Measurements from ENCODE around the gene MRPS35.

MRPS35 gene

DNA sequence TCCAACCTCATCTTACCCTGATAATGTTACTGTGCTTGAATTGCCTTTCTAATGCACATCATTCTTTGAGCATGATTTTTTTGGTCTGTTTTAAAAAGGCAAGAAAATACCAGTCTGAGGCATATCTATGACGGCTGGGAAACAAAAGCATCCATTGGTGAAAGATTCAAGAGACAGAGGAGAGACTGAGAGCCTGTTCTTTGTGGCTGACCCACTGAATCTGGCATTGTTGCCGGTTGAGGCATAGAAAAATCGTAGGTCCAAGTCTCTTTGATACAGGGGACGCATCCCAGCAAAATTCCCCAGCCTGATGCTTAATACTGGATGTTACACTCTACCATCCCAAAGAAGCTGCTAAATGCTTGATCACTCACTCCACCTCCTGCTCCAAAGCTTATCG lies 66.5 kb downstream of the MRPS35 start:
- DNase-seq, result no peak

DNA sequence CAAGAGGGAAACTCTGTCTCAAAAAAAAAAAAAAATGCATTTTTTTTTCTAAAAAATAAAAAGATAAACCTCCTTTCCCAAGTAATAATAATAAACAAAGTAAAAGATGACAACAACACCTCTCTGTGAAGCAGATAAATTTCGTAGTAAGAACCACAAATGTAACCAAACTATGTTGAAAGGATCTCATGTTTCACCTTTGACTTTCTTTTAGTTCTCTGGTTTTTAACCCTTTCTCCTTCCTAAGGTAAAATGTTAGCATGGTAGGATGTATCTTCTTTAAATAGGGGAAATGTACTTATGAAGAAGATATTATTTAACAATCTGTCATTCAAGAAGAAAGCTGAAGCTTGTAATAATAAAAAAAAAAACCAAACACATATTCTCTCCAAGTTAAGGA lies 67.6 kb downstream of the MRPS35 start:
- no peak for DNase-seq

DNA sequence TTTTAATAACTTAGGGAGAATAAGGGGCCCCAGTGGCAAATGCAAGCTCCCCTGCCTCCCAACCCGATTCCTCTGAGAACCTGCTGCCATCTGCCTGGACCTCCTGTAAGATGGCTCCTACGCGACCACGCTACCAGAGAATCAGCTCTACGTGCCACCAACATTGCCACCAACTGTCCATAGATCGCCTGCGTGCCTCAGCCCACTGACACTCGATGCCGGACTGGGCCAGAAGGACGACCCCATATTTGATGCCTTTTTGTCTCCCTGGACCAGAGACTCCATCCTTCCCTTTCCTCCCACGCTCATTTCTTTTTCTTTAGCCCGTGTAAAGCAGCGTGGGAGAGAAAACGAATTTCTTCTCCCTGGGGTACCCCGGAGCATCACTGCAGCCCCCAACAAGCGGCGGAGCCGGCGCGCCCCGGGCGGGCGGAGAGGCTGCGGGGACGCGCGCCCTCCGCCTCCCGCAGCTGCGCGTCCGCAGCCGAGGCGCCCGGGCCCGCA lies 68.8 kb downstream of the MRPS35 start:
- no peak for DNase-seq

DNA sequence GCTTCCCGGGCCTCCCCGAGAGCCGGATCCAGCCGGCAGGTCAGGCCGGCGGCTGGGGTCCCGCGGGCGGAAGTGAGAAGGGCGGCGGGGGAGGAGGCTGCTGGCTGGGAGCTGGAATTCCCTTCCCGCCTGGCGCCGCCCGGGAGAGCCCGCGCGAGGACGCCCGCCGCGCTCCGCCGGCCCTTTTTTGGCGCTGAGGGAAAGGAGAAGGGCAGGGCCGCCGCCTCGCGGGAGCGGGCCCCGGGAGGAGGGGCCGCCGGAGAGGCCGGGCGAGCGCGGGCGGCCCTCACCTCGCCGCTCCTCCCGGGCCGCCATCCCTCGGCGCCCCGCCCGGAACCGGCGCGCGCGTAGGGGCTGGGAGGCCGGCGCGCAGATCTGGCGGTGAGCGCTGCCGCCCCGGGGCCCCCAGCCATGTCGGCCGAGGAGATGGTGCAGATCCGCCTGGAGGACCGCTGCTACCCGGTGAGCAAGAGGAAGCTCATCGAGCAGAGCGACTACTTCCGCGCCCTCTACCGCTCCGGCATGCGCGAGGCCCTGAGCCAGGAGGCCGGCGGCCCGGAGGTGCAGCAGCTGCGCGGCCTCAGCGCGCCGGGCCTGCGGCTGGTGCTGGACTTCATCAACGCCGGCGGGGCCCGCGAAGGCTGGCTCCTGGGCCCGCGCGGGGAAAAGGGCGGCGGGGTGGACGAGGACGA lies 69.4 kb downstream of the MRPS35 start, which contains the start of the genes KLHL42 and MANSC4:
TSS of gene KLHL42 (plus strand) at position 314 of the 692 bp plus-strand sequence. CDS start at position 412, 98 bp downstream.
TSS of gene MANSC4 (minus strand) at position 317 of the 692 bp plus-strand sequence. CDS start 8,960 bp downstream, outside the sequence.
- DNase-seq, result peak; percentile 31

DNA sequence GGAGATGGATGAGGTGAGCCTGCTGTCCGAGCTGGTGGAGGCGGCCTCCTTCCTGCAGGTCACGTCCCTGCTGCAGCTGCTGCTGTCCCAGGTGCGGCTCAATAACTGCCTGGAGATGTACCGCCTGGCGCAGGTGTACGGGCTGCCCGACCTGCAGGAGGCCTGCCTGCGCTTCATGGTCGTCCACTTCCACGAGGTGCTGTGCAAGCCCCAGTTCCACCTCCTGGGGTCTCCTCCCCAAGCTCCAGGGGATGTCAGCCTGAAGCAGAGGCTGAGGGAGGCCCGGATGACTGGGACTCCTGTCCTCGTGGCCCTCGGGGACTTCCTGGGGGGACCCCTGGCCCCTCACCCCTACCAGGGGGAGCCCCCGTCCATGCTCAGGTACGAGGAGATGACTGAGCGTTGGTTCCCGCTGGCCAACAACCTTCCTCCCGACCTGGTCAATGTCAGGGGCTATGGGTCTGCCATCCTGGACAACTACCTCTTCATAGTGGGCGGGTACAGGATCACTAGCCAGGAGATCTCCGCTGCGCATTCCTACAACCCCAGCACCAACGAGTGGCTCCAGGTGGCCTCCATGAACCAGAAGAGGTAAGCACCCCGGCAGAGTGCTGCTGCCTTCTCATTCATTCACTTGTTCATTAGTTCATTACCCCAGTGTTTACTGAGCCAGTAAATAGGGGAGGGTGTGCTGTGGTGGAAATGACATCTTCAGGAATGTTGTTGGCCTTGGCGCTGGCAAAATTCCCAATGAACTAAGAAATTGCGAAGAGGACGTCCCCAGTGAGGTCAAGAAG lies 70.2 kb downstream of the MRPS35 start:
- DNase-seq, result peak; percentile 11

DNA sequence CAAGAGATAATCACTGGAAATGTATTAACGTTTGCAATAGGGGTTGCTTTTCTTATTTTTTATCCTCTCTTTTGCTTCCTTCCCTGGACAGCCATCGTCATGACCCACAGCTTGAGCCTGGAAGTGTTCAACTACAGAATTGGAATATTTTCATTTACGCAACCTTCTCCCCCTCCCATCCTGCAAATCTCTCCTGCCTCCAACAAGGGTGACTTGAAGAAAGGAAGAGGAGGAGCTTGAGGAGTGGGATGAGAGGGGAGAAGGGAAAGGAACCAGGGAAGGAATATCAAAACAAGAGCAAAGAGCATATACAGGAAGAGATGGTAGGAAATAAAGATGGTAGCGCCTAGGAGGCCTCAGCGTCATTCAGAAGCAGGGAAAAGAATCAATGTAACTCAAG lies 71.0 kb downstream of the MRPS35 start:
- no peak for DNase-seq

DNA sequence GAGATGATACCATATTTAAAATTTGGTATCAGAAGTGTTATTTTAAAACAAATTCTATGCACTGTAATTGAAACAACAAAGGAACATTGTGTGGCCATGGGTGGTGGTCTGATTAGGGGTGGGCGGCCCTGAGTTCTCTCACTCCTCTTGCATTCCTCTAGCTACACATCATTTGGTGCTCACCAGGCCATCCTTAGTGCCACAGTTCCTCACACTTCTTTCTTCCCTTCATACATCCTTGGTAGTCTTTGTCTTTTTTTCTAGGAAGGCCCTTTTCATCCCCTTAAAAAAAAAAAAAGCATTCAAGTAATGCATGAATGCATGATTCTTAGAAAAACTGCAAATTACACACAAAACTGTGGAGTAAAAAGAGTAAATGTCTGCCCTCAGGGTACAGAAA lies 71.8 kb downstream of the MRPS35 start:
- DNase-seq, result no peak

DNA sequence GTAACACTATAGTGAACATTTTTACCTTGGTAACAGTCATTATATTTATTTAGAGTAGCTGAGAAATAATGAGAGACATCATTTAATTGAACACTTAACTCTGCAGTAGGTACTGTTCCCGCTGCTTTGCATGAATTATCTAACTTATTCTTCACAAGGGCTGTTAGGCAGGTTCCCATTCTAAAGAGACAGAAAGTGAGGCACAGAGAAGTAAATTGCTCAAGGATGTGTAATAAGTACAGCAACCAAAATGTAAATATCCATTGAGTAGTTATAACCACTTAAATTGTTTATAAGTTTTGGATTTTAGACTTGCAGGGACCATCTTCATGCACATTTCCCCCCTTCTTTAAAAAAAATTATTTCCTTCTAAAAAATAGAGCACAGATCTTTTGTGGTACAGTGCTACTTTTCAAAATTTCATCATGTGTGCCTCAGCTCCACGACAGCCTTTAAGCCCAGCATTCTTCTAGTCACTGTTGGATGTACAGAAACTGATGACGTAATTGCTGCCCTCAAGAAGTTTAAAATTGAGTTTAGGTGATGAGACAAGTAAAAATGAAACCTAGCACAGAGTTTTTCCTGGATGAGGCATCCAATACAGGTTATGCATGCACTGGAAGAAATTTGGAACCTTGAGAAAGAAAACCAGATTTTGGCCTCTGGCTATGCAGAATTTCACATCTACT lies 75.4 kb downstream of the MRPS35 start:
- peak; percentile 40 for DNase-seq

DNA sequence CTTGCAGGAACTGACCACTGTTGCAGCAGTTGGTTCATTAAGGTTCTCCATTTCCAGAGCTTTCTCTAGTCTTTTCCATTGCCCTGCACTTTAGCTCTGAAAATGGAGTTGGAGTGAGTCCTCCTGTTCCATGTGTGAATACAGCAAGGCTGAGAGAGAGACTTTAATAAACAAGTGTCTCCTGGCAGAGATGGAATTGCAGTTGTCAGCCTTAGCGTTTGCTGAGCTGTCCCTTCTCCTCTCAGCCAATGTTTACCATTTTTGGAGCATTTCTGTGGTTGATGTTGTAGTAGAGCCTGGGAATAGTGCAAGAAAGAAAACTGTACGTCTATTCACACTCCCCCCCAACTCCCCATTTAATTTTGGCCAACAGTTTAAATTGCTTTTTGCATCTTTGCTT lies 76.9 kb downstream of the MRPS35 start:
- no peak for DNase-seq

DNA sequence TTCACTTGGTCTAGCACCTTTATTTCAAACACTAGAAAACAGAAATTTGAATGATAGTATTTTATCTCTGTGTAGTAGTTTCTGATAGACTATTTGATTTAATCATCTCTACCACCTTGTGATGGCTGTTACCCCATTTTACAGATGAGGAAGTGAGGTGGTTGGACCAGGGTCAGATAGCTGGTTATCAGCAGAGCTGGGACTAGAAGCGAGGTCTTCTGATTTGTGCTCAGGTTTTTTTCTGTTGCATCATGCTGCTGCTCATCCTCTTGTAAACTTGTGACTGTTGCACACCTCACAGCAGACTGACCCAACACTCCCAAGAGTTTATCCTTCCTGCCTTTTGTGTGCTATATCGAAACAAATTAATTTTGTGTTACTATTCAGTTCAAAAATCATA lies 79.5 kb downstream of the MRPS35 start:
- no peak for DNase-seq

DNA sequence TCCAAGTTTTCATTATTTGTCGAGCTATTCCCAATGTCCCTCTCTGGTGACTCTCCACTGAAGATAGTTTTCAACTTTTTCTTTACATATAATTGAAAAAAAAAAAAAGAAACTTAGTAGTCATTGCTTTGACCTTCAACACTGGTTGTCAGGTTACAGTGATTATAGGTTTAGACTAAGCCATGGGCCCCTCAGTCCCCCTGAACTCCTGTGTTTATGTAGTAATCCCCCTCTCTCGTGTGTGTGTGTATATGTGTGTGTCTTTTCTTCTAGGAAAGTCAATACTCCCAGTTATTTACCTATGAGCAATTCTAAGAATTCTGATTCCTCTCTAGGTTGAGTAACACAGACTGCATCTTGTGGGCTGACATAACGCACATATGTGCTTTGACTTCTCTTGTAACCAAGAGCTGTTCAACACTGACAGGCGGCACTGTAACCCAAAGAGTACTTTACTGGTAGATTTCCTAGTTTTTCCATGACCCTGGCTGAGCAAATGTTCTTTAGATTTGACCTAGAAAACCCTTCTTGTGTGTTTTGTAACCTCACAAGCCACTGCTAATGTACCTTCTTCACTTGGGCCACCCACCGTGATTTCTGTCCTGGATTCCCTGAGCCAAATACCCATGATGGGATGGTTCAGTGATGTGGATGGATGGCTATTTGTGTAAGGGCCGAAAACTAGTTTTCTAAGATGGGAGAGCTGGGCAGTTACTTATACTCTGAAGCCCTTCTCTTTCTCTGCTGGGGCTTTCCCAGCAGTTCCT lies 84.4 kb downstream of the MRPS35 start:
- no peak for DNase-seq

DNA sequence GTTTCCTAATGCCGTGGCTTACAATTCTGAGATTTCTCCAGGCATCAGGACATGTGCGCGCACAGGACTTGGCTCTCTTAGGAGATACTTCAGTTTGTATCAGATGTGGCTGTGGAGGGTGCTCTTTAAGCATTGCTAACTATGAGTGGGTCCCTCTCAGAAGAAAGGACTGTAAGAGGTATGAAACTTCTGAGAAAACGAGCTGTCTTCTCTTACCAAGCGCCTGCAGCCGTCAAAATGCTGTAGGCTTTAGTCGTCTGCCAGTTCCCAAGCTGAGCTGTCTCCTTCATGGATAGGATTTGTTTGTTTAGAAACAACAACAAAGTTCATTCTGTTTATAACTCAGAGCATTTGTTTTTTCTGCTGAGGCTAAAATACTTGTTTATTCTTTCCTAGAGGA lies 85.5 kb downstream of the MRPS35 start:
- no peak for DNase-seq

DNA sequence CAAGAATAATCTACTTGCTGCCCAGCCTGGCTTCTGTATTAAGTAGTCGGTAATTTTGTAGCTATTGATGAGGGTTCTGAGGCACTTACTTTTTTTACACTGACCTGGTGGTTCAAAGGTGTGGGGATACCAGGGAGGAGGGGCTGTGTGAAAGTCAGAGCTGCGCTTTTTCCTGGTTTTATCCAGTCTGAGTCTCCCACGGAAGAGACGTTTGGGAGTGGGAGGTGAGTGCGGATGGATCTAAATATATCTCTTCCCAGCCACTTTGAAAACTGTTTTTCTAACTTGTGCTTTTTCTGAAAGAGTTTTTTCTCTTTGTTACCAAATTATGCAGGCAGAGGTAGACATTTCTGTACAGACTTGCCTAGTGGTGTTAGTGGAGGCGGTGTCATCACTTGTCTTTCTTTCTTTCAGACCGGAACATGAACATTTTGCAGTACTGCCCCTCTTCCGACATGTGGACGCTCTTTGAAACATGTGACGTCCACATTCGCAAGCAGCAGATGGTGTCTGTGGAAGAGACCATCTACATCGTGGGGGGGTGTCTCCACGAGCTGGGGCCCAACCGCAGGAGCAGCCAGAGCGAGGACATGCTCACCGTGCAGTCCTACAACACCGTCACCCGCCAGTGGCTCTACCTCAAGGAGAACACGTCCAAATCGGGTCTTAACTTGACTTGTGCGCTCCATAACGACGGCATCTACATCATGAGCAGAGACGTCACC lies 86.8 kb downstream of the MRPS35 start:
- no peak for DNase-seq

DNA sequence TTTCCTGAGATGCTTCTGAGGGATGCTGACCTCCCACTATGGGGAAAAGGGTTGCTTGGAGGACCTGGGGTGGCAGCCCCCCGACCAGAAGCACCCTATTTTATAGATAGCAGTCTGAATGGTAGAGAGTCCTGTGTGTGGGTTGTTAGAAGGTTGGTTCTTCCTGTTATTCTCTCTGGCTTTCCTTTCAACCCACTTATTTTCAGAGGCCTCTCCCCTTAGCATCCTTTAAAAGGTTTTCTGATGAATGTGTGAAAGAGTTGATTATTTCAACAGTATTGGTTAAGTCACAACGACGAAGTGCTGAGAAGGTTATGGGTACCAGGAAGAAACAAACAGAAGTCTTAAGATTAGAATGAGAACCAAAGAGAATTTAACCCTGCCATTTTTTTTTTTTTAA lies 90.2 kb downstream of the MRPS35 start:
- DNase-seq, result no peak

DNA sequence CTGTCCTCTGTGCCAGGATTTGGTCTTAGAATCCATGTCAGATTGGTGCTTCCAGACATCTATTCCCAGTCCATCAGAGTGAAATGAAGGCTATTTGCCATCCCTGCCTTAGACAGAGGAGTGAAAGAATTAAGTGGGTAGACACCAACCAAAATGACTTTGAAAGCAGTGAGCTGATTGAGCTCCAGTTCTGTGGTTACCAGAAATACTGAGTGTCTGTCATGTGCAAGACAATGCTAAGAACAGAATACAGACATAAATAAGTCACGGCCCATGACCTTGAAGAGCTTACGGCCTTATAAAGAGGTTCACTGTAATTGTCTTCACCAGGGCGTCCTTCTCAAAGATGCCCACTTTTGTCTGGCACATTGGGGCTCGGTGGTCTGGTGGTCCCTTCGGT lies 91.0 kb downstream of the MRPS35 start:
- DNase-seq, result no peak

DNA sequence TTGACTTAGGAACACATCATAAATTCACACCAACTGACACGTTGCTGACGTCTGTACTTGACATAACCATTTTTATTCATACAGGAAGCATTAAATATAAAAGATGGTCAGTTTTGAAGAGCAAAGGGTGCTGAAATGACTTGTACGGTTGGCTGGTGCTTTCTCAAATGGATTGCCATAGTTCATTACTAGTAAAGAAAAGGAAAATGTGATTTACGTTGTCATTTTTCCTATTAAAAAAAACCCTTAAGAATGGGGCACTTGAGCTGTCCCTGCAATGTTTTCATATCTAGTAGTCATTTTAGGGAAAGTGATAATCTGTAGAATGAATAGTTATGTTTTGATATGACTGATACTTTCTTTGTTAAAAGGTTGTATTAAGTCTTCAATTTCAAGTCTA lies 91.9 kb downstream of the MRPS35 start:
- DNase-seq, result no peak

DNA sequence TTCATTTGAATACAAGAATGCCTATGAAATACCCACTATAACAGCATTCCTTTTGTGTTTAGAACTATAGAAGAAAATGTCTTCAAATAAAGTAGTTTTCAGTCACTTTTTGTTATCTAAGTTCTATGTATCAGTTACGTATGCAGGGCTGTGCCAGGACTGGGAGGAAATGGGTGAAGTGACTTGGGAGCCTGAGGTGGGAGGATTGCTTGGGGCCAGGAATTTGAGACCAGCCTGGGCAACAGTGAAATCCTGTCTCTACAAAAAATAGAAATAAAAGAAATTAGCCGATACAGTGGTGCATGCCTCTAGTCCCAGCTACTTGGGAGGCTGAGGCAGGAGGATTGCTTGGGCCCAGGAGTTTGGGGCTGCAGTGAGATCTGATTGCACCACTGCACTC lies 92.3 kb downstream of the MRPS35 start:
- no peak for DNase-seq

DNA sequence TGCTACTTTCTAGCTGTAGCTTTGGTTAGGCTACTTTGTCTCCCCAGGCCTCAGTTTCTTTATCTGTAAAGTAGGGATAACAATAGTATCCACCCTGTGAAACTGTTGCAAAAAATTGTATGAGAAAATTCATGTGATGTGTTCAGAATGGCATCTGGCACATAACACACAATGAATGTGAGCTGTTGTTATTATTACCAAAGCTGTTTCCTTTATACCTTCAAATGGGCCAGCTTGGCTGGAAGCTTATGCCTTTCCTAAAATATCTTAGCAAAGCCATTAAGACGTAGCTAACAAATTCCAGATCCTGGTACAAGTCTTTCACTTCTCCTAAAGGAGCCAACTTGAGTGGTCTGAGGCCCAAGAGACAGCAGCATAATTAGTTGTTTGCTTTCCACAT lies 94.6 kb downstream of the MRPS35 start:
- no peak for DNase-seq

Data from NCI-H1436 (cell line).